HepG2 (cell line): Measurements from ENCODE around the gene ABHD15. TPM values are rescaled to one million over a fixed set of nuclear protein-coding genes. Genes with fewer than 3 reads are reported as not detected.

Source experiments
- ATAC-seq: fragments of 200-7000 bp; cut with Tn5 transposase; 3 replicates; pipeline ENCODE4 v1.9.1; 2020; ENCODE audit warnings: mild to moderate bottlenecking, moderate library complexity
- BruUV-seq: library from RNA; stranded (reverse); fragments of 400-500 nt; replicated peaks from 2 replicates; lab custom pipeline; 2021; lab: Mats Ljungman, UMichigan
- CTCF ChIA-PET: fragments of 300-600 bp; formaldehyde crosslinking; extraction: SDS; loops from one replicate; lab custom pipeline; 2021; ENCODE audit warnings: low total read pairs, inconsistent platforms, low intra/inter-chr PET ratio; lab: Yijun Ruan, JAX
- POLR2A ChIA-PET: fragments of 350-600 bp; sonication (Branson Sonifier 250); formaldehyde crosslinking; loops from one replicate; lab custom pipeline; 2020; ENCODE audit warnings: antibody characterized with exemption, inconsistent platforms; lab: Yijun Ruan, JAX
- DNase-seq: peaks from one replicate; pipeline ENCODE4 v3.0.0-alpha.2; 2015; ENCODE audit warnings: low spot score
- FAIRE-seq: peaks from 3 replicates; lab custom pipeline; 2011; peaks lifted over from hg19 to GRCh38; lab: Jason Lieb, UNC
- H2AFZ ChIP-seq: one replicate; pipeline ENCODE4 v1.6.1; 2011; ENCODE audit warnings: low read length, inconsistent platforms
- H3K27ac ChIP-seq: fragments of 300-600 bp; 3 replicates; pipeline ENCODE4 v1.8.0; 2011; ENCODE audit warnings: mixed run types, mild to moderate bottlenecking, mixed read lengths, low read length, inconsistent platforms; ENCODE audit not compliant: insufficient read depth; ENCODE audit errors: extremely low read length
- H3K27me3 ChIP-seq, 2 experiments: fragments of 200-600 bp in 1 of 2; 2 replicates in 1 of 2; 3 replicates in 1 of 2; pipeline versions ENCODE4 v1.6.0 to v1.8.0; 2011; ENCODE audit warnings: low read length in 2 of 2, mild to moderate bottlenecking in 2 of 2, moderate library complexity in 2 of 2, inconsistent platforms in 1 of 2; ENCODE audit not compliant: insufficient read depth in 2 of 2, control insufficient read depth in 1 of 2
- H3K36me3 ChIP-seq, 2 experiments: fragments of 200-600 bp in 1 of 2; replicated peaks in 1 of 2; 2 replicates in 1 of 2; 3 replicates in 1 of 2; pipeline versions ENCODE4 v1.5.1 to v1.8.0; 2011; ENCODE audit warnings: low read length in 2 of 2, inconsistent platforms in 1 of 2; ENCODE audit not compliant: insufficient read depth in 2 of 2, control insufficient read depth in 1 of 2
- H3K4me1 ChIP-seq: 2 replicates; pipeline ENCODE4 v1.5.1; 2012; ENCODE audit warnings: low read length, inconsistent platforms; ENCODE audit not compliant: insufficient read depth
- H3K4me2 ChIP-seq: 2 replicates; pipeline ENCODE4 v1.6.0; 2011; ENCODE audit warnings: low read depth, low read length, inconsistent platforms
- H3K4me3 ChIP-seq, 3 experiments: fragments of 200-600 bp in 1 of 3; sonication (generic), shearing (Covaris generic) in 1 of 3; replicated peaks in 1 of 3; 2 replicates each; pipeline ENCODE4 v1.5.1; 2011 to 2016; ENCODE audit warnings: low read length in 3 of 3, inconsistent platforms in 2 of 3, low read depth in 2 of 3, mild to moderate bottlenecking in 2 of 3, control low read depth in 1 of 3, mixed read lengths in 1 of 3; ENCODE audit not compliant: insufficient read depth in 1 of 3
- H3K79me2 ChIP-seq: one replicate; pipeline ENCODE4 v1.6.1; 2011; ENCODE audit warnings: low read length, inconsistent platforms; ENCODE audit not compliant: insufficient read depth
- H3K9ac ChIP-seq: 2 replicates; pipeline ENCODE4 v1.6.0; 2011; ENCODE audit warnings: mild to moderate bottlenecking, low read depth, low read length, inconsistent platforms; ENCODE audit not compliant: insufficient read depth
- H3K9me3 ChIP-seq: 2 replicates; pipeline ENCODE4 v1.5.1; 2012; ENCODE audit warnings: mild to moderate bottlenecking, low read length
- H4K20me1 ChIP-seq: 2 replicates; pipeline ENCODE4 v1.6.0; 2011; ENCODE audit warnings: inconsistent platforms, mild to moderate bottlenecking, low read length, moderate library complexity; ENCODE audit not compliant: insufficient read depth
- ATF1 ChIP-seq: IDR thresholded peaks from 2 replicates; pipeline ENCODE4 v1.6.1; 2016; ENCODE audit warnings: mild to moderate bottlenecking, control low read depth
- DNMT1 ChIP-seq: sonication (generic); formaldehyde crosslinking; IDR thresholded peaks from 2 replicates; pipeline ENCODE4 v1.5.1; 2020; ENCODE audit warnings: mild to moderate bottlenecking, missing genetic modification reagents
- GZF1 ChIP-seq: sonication (generic); formaldehyde crosslinking; IDR thresholded peaks from 2 replicates; pipeline ENCODE4 v1.5.1; 2020; ENCODE audit warnings: mild to moderate bottlenecking, missing genetic modification reagents
- KAT8 ChIP-seq: IDR thresholded peaks from 2 replicates; pipeline ENCODE4 v1.6.1; 2016; ENCODE audit warnings: missing genetic modification reagents, missing compliant biosample characterization
- KDM6A ChIP-seq: IDR thresholded peaks from 2 replicates; pipeline ENCODE4 v1.6.1; 2016; ENCODE audit warnings: low read depth
- PATZ1 ChIP-seq: sonication (generic); formaldehyde crosslinking; IDR thresholded peaks from 2 replicates; pipeline ENCODE4 v1.4.0; 2020; ENCODE audit warnings: missing genetic modification reagents
- TEAD3 ChIP-seq: optimal IDR thresholded peaks from 2 replicates; pipeline ENCODE3; 2016; ENCODE audit warnings: borderline replicate concordance
- THAP11 ChIP-seq: IDR thresholded peaks from 2 replicates; pipeline ENCODE4 v1.6.1; 2016; ENCODE audit warnings: missing biosample characterization, missing genetic modification reagents
- ZNF260 ChIP-seq: sonication (generic); formaldehyde crosslinking; IDR thresholded peaks from 2 replicates; pipeline ENCODE4 v1.4.0; 2020; ENCODE audit warnings: missing genetic modification reagents, low read depth, mild to moderate bottlenecking, borderline replicate concordance
- ZNF350 ChIP-seq: sonication (generic); formaldehyde crosslinking; IDR thresholded peaks from 2 replicates; pipeline ENCODE4 v1.4.0; 2020; ENCODE audit warnings: mild to moderate bottlenecking, low read depth, missing genetic modification reagents, borderline replicate concordance
- ZNF430 ChIP-seq: sonication (generic); formaldehyde crosslinking; IDR thresholded peaks from 2 replicates; pipeline ENCODE4 v1.9.0; 2021; ENCODE audit warnings: mild to moderate bottlenecking, missing genetic modification reagents
- ZNF501 ChIP-seq: sonication (generic); formaldehyde crosslinking; IDR thresholded peaks from 2 replicates; pipeline ENCODE4 v1.5.1; 2020; ENCODE audit warnings: mild to moderate bottlenecking, moderate library complexity, missing genetic modification reagents
- ZNF724P ChIP-seq: sonication (generic); formaldehyde crosslinking; IDR thresholded peaks from 2 replicates; pipeline ENCODE4 v1.8.0; 2022; ENCODE audit warnings: missing genetic modification reagents, borderline replicate concordance
- ZNF747 ChIP-seq: sonication (generic); formaldehyde crosslinking; IDR thresholded peaks from 2 replicates; pipeline ENCODE4 v1.8.1; 2023; ENCODE audit warnings: missing genetic modification reagents, mild to moderate bottlenecking, borderline replicate concordance
- WGBS: methylation state at CpG from one replicate; pipeline ENCODE4 v1.1.6; 2017; ENCODE audit warnings: low lambda C conversion rate; 5-methylcytosine and 5-hydroxymethylcytosine counted together
- in situ Hi-C: cut with HindIII; loops from 2 replicates; pipeline ENCODE4 v1.10.0; 2017; ENCODE audit warnings: low pct_unique_long_range_greater_than_20kb; ENCODE audit not compliant: extremely low pct_ligation_motif_present
- intact Hi-C: fragments of 100-400 bp; cut with micrococcal nuclease; formaldehyde crosslinking; loops from one replicate; pipeline ENCODE4 v1.10.0; 2022; ENCODE audit not compliant: unreplicated experiment
- polyA plus RNA-seq, 8 experiments: library from polyadenylated mRNA; depleted of rRNA in 3 of 8; stranded (reverse) in 7 of 8; unstranded in 1 of 8; fragments of >200 nt; fragmentation: Illumina TruSeq in 4 of 8; extraction: Trizol in 4 of 8; gene quantifications; 2 replicates each; pipeline versions ENCODE4 v1.2.1 to v1.2.3, GENCODE V29; 2011 to 2016; ENCODE audit warnings: low read depth in 4 of 8, missing spikeins in 1 of 8, mixed read lengths in 1 of 8; ENCODE audit not compliant: insufficient read depth in 1 of 8
- total RNA-seq, 5 experiments: library from RNA; depleted of rRNA; stranded (reverse); fragments of >200 nt; fragmentation: Illumina TruSeq; extraction: Trizol; gene quantifications; 2 replicates each; pipeline ENCODE4 v1.2.3, GENCODE V29; 2016; ENCODE audit warnings: low read depth in 1 of 5

Gene ABHD15
- total and polyA plus RNA-seq, 2 of the 13 experiments (the other 11 are each of a cell fraction or from before 2014, with no cell fraction given) = 2.4 to 7.7 TPM

GRCh38 chr17:29570521-29570920 is 3.7 kb upstream of the ABHD15 start:
- Histone ChIP-seq H3K27me3 (no peaks in the 10 kb centered on the region), H3K79me2 (no peaks in the 10 kb centered on the region), H3K36me3 (no peaks in the 10 kb centered on the region; a peak in 1 of 5 replicates), H3K4me3 (no peak overlapping the region), H3K27ac (no peak overlapping the region), H2AFZ (no peak overlapping the region), H4K20me1 (no peaks in the 10 kb centered on the region), H3K9me3 (no peaks in the 10 kb centered on the region), H3K4me2 (no peak overlapping the region), H3K9ac (no peak overlapping the region), H3K4me1 (peaks cover 37% of the 10 kb centered on the region)
- no TSS peak for BruUV-seq
- WGBS = 95% methylated on average over 7 of the region's 7 CpGs
- CTCF ChIA-PET = no interaction called here
- DNase-seq (no peak), ATAC-seq (no peak), FAIRE-seq (no peak)
- no peak for TF ChIP-seq KDM6A (CRISPR knock-in tag)
- POLR2A ChIA-PET = no interaction called here
- intact Hi-C loops (no loop called here), in situ Hi-C loops (no loop called here)

DNA sequence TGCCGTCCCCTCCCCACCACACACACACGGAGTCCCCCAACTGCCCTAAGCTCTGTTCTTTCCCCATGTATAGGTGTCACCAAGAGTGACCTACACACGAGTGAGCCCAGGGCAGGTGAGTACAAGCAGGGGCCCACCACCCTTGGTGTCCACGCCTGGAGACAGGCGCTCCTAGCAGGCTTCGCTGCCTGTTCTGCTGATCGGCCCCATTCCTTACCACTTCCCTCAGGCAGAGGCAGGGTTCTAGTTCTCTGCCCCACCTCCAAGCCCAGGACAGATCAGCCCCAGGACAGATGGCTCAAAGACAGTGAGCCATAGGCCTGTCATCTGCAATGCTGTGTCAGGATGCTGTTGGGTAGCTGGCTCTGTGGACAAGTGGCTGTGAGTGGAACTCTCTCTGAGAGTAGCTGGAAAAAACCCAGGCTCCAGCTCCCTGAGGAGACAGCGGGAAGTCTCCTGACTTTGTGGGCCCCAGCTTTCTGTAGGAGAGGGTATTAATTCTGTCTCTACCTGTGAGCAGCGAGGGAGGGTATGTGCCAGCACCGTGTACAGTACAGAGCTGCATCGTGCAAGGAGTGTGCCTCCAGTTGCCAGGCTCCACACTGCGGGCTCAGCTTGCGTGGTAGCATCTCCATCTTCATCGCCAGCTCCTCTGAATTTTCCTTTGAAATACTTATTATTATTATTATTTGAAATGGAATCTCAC is 2.6 kb upstream of the ABHD15 start:
- CTCF ChIA-PET = interaction anchor here (1.3 kb wide), 1 partner anchor 11 kb away, joined by 3 read pairs; no protein-coding TSS in a partner anchor
- peak overlapping the region; percentile 72 to 94 (median 84) for H3K4me3 ChIP-seq
- no peak for FAIRE-seq
- TF ChIP-seq DNMT1 (CRISPR knock-in tag) = no peak
- 0 out of 2 replicates have a peak, but pooled peaks have one; percentile 5 for TF ChIP-seq THAP11 (CRISPR knock-in tag)
- no peak for TF ChIP-seq GZF1 (CRISPR knock-in tag)
- TF ChIP-seq PATZ1 (CRISPR knock-in tag) = peak; percentile 4; the same call in 1 of the 2 replicates
- 0 out of 2 replicates have a peak, but pooled peaks have one; percentile 15 for TF ChIP-seq ZNF350 (CRISPR knock-in tag)
- peak; percentile 7 for TF ChIP-seq TEAD3 (CRISPR knock-in tag)
- no peak for TF ChIP-seq ZNF260
- TF ChIP-seq ZNF747 = peak; percentile 41; the same call in 1 of the 2 replicates
- 0 out of 2 replicates have a peak, but pooled peaks have one; percentile 2 for TF ChIP-seq ZNF724P (CRISPR knock-in tag)
- TF ChIP-seq ATF1 (CRISPR knock-in tag) = no peak
- 0 out of 2 replicates have a peak, but pooled peaks have one; percentile 38 for TF ChIP-seq ZNF430
- peak; percentile 58; the same call in 1 of the 2 replicates for TF ChIP-seq ZNF501 (CRISPR knock-in tag)
- TF ChIP-seq KAT8 (CRISPR knock-in tag) = no peak

More for the DNA sequence above, 2.6 kb upstream of the ABHD15 start:
- DNase-seq (no peak), ATAC-seq (peak; percentile 1; the same call in 2 of the 3 replicates)
- Histone ChIP-seq H3K79me2 (no peaks in the 10 kb centered on the region), H4K20me1 (no peaks in the 10 kb centered on the region), H3K9me3 (no peaks in the 10 kb centered on the region), H3K27me3 (no peaks in the 10 kb centered on the region), H2AFZ (no peak overlapping the region), H3K9ac (peak overlapping the region; percentile 79), H3K4me1 (peaks cover 36% of the 10 kb centered on the region), H3K4me2 (peak overlapping the region; percentile 85), H3K27ac (peak overlapping the region; percentile 56), H3K36me3 (no peaks in the 10 kb centered on the region; a peak in 1 of 5 replicates)
- intact Hi-C loops (loop anchor here (10.0 kb wide), 1 partner anchor 275 kb away; the partner anchor contains the start of gene NUFIP2), in situ Hi-C loops (no loop called here)
- 77% methylated on average over 13 of the region's 14 CpGs for WGBS
- BruUV-seq = no TSS peak
- POLR2A ChIA-PET = interaction anchor here (1.6 kb wide), 1 partner anchor 179 kb away, joined by 7 read pairs; the partner anchor contains the start of gene TAOK1
